Measurements from ENCODE around the gene ABHD17C.

DNA sequence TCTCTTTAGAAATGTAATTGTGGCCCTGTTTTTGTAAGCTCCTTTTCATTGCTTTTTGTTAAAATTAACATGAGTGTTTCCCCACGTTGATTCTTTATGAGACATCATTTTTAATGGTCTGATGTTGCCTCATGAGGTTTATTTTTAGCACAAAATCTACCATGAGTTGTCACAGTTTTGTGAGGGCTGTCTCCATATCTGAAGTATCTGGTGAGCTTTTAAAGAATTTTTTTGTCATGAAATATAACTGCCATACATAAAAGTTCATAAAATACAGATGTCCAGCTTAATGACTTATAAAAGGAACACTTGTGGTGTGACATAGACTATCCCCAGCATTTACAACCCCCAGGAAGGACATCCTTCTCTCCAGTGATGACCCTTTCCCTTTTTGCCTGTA, 49.7 kb downstream of the ABHD17C start:
- TF ChIP-seq, protein P1, sequence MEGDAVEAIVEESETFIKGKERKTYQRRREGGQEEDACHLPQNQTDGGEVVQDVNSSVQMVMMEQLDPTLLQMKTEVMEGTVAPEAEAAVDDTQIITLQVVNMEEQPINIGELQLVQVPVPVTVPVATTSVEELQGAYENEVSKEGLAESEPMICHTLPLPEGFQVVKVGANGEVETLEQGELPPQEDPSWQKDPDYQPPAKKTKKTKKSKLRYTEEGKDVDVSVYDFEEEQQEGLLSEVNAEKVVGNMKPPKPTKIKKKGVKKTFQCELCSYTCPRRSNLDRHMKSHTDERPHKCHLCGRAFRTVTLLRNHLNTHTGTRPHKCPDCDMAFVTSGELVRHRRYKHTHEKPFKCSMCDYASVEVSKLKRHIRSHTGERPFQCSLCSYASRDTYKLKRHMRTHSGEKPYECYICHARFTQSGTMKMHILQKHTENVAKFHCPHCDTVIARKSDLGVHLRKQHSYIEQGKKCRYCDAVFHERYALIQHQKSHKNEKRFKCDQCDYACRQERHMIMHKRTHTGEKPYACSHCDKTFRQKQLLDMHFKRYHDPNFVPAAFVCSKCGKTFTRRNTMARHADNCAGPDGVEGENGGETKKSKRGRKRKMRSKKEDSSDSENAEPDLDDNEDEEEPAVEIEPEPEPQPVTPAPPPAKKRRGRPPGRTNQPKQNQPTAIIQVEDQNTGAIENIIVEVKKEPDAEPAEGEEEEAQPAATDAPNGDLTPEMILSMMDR (IDR thresholded peaks at IDR 0.05): no peak
- TF ChIP-seq POLR2A (IDR thresholded peaks at IDR 0.05): no peak

All from right lobe of liver (tissue), 4 donors.